Measurements from ENCODE around the gene ALCAM.
"Not testable (repeated sequence)": the region's sequence is repeated elsewhere in the genome, so short reads cannot be mapped to it uniquely, and the experiment has no call there.

DNA sequence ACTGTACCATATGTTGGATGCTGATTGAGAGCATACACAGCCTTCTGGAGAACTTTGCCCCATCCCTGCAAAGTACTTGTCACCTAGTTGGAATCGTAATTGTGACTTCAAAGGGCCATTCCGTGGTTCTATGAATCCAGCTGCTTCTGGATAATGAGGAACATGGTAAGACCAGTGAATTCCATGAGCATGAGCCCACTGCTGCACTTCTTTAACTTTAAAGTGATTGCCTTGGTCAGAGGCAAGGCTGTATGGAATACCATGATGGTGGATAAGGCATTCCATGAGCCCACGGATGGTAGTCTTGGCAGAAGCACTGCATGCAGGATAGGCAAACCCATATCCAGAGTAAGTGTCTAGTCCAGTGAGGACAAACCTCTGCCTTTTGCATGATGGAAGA, 235.6 kb downstream of the ALCAM start:
- TF ChIP-seq, protein P1, sequence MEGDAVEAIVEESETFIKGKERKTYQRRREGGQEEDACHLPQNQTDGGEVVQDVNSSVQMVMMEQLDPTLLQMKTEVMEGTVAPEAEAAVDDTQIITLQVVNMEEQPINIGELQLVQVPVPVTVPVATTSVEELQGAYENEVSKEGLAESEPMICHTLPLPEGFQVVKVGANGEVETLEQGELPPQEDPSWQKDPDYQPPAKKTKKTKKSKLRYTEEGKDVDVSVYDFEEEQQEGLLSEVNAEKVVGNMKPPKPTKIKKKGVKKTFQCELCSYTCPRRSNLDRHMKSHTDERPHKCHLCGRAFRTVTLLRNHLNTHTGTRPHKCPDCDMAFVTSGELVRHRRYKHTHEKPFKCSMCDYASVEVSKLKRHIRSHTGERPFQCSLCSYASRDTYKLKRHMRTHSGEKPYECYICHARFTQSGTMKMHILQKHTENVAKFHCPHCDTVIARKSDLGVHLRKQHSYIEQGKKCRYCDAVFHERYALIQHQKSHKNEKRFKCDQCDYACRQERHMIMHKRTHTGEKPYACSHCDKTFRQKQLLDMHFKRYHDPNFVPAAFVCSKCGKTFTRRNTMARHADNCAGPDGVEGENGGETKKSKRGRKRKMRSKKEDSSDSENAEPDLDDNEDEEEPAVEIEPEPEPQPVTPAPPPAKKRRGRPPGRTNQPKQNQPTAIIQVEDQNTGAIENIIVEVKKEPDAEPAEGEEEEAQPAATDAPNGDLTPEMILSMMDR (IDR thresholded peaks at IDR 0.05): not testable (repeated sequence)
- TF ChIP-seq POLR2A, POLR2AphosphoS5 (IDR thresholded peaks at IDR 0.05): not testable (repeated sequence)
